Tibial artery (tissue), 4 donors: ENCODE results near the gene LPGAT1.

Source experiments
- DNase-seq, 2 donors: peaks; one replicate each; pipeline ENCODE4 v3.0.0-alpha.2; 2019
- H3K27ac ChIP-seq, 2 donors: fragments of 200-600 bp; sonication (generic) in 1 of 2; 1 replicate in 1 of 2; 2 replicates in 1 of 2; pipeline ENCODE4 v1.5.1; 2018 to 2019; ENCODE audit warnings: mild to moderate bottlenecking in 1 of 2
- H3K27me3 ChIP-seq, 2 donors: fragments of 200-600 bp; sonication (generic) in 1 of 2; one replicate each; pipeline versions ENCODE4 v1.5.1 to v1.6.0; 2016 to 2019
- H3K36me3 ChIP-seq, 3 donors: fragments of 200-600 bp; sonication (generic) in 2 of 3; one replicate each; pipeline ENCODE4 v1.5.1; 2016 to 2019; ENCODE audit warnings: mild to moderate bottlenecking in 2 of 3
- H3K4me1 ChIP-seq, 4 donors: fragments of 200-600 bp; sonication (generic) in 2 of 4; 1 replicate in 3 of 4; 2 replicates in 1 of 4; pipeline ENCODE4 v1.5.1; 2016 to 2019
- H3K4me3 ChIP-seq, 2 donors: fragments of 200-600 bp; sonication (generic) in 1 of 2; 1 replicate in 1 of 2; 2 replicates in 1 of 2; pipeline ENCODE4 v1.5.1; 2018 to 2019; ENCODE audit warnings: mild to moderate bottlenecking in 2 of 2
- H3K9me3 ChIP-seq, 3 donors: fragments of 200-600 bp; sonication (generic) in 1 of 3; one replicate each; pipeline ENCODE4 v1.5.1; 2016 to 2019
- intact Hi-C: fragments of 100-400 bp; cut with DNase I; formaldehyde crosslinking; loops from one replicate; pipeline ENCODE4 v1.15.0; 2023; ENCODE audit warnings: low total_unique reads
- TF ChIP-seq, protein P1 (sequence below), 2 experiments: fragments of 200-600 bp in 1 of 2; fragments of 450-650 bp in 1 of 2; IDR thresholded peaks; one replicate each; pipeline ENCODE4 v1.5.1; 2017 to 2019; ENCODE audit warnings: antibody characterized with exemption in 2 of 2, mild to moderate bottlenecking in 1 of 2, moderate library complexity in 1 of 2

LPGAT1 gene

GRCh38 chr1:211825980-211826379, 4.6 kb downstream of the LPGAT1 start:
- H3K27ac ChIP-seq: no peak overlapping the region
- H3K9me3 ChIP-seq: no peaks in the 10 kb centered on the region
- intact Hi-C loops: no loop called here
- no peaks in the 10 kb centered on the region for H3K27me3 ChIP-seq
- no peak for DNase-seq
- H3K4me1 ChIP-seq: peaks cover 0 to 21% (median 15%) of the 10 kb centered on the region in 4 donors
- H3K36me3 ChIP-seq: peaks cover 0 to 5% (median 3%) of the 10 kb centered on the region in 3 donors
- no peak overlapping the region for H3K4me3 ChIP-seq
- TF ChIP-seq, protein P1, sequence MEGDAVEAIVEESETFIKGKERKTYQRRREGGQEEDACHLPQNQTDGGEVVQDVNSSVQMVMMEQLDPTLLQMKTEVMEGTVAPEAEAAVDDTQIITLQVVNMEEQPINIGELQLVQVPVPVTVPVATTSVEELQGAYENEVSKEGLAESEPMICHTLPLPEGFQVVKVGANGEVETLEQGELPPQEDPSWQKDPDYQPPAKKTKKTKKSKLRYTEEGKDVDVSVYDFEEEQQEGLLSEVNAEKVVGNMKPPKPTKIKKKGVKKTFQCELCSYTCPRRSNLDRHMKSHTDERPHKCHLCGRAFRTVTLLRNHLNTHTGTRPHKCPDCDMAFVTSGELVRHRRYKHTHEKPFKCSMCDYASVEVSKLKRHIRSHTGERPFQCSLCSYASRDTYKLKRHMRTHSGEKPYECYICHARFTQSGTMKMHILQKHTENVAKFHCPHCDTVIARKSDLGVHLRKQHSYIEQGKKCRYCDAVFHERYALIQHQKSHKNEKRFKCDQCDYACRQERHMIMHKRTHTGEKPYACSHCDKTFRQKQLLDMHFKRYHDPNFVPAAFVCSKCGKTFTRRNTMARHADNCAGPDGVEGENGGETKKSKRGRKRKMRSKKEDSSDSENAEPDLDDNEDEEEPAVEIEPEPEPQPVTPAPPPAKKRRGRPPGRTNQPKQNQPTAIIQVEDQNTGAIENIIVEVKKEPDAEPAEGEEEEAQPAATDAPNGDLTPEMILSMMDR (IDR thresholded peaks at IDR 0.05): no peak

- Histone ChIP-seq H3K9me3 (no peaks in the 10 kb centered on the region), H3K4me1 (peaks cover 0 to 8% (median 3%) of the 10 kb centered on the region in 4 donors), H3K27me3 (no peaks in the 10 kb centered on the region), H3K36me3 (peaks cover 0 to 21% (median 8%) of the 10 kb centered on the region in 3 donors), H3K4me3 (no peak overlapping the region), H3K27ac (no peak overlapping the region)
- intact Hi-C loops: no loop called here
- TF ChIP-seq, protein P1 (IDR thresholded peaks at IDR 0.05): no peak
- no peak for DNase-seq
These were observed 7.7 kb downstream of the LPGAT1 start for GRCh38 chr1:211822677-211823407.

DNA sequence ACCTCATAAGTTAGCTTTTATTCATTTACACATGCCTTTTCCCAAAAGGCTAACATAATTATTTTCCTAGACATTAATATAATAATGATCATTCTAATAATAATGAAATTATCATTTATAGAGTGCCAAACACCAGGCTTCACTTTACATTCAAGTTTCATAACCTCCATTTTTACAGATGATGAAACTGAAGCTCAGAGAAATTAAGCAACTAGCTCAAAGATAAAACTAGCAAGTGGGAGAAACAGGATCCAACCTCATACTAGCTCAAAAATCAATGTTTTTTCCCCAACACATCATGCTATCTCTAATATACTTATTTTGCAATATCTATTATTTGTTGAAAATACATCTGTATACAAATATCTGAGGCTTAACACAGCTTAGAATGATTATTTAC, 14.0 kb downstream of the LPGAT1 start:
- DNase-seq: no peak
- TF ChIP-seq, protein P1 (IDR thresholded peaks at IDR 0.05): no peak
- Histone ChIP-seq H3K27ac (no peak overlapping the region), H3K4me1 (no peaks in the 10 kb centered on the region), H3K36me3 (peaks cover 0 to 21% (median 17%) of the 10 kb centered on the region in 3 donors), H3K4me3 (no peak overlapping the region), H3K9me3 (no peaks in the 10 kb centered on the region), H3K27me3 (no peaks in the 10 kb centered on the region)
- intact Hi-C loops: no loop called here

- no peaks in the 10 kb centered on the region for H3K9me3 ChIP-seq
- peaks cover 15 to 25% (median 17%) of the 10 kb centered on the region in 3 donors for H3K36me3 ChIP-seq
- TF ChIP-seq, protein P1 (IDR thresholded peaks at IDR 0.05): no peak
- no peak overlapping the region for H3K27ac ChIP-seq
- no peaks in the 10 kb centered on the region for H3K27me3 ChIP-seq
- H3K4me1 ChIP-seq: no peaks in the 10 kb centered on the region
- intact Hi-C loops: no loop called here
- DNase-seq: no peak
- H3K4me3 ChIP-seq: no peak overlapping the region
These were observed 16.2 kb downstream of the LPGAT1 start for GRCh38 chr1:211814313-211814712.

DNA sequence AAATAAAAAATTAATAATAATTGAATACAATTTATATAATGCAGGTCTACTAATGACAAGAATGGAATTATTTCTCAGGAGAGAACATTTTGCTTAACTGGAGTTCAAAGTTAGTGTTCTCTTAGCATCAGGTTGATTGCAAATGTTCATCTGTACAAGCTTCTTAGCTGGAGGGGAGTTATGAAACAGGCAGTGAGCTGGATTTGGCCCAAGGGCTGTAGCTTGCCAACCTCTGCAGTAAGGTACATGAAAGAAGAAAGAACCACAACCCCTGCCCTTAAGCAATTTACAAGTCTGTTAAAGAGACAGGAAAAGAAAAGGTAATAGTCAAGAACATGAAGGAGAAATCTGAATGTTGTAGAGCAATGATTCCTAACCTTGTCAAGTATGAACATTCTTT, 17.0 kb downstream of the LPGAT1 start:
- H3K27ac ChIP-seq: no peak overlapping the region
- TF ChIP-seq, protein P1 (IDR thresholded peaks at IDR 0.05): no peak
- intact Hi-C loops: no loop called here
- DNase-seq: peak in 1 of 2 donors; percentile 23
- no peaks in the 10 kb centered on the region for H3K4me1 ChIP-seq
- H3K27me3 ChIP-seq: no peaks in the 10 kb centered on the region
- no peaks in the 10 kb centered on the region for H3K9me3 ChIP-seq
- H3K4me3 ChIP-seq: no peak overlapping the region
- peaks cover 15 to 23% (median 15%) of the 10 kb centered on the region in 3 donors for H3K36me3 ChIP-seq
